GM18951 (cell line): ENCODE results near the gene GLCE.
"Not testable (repeated sequence)": the region's sequence is repeated elsewhere in the genome, so short reads cannot be mapped to it uniquely, and the experiment has no call there.

ENCODE experiments used
- POLR2A ChIP-seq: IDR thresholded peaks from 4 replicates; pipeline ENCODE4 v1.6.1; 2011; ENCODE audit warnings: mild to moderate bottlenecking; ENCODE audit not compliant: insufficient read length, insufficient read depth; ENCODE audit errors: extremely low read depth
- in situ Hi-C: fragments of 300-500 bp; cut with MboI; formaldehyde crosslinking; loops from one replicate; pipeline ENCODE4 v1.12.0; 2022; ENCODE audit warnings: low sequenced_read_pairs, mixed read lengths, inconsistent platforms; ENCODE audit not compliant: unreplicated experiment

GLCE gene

DNA sequence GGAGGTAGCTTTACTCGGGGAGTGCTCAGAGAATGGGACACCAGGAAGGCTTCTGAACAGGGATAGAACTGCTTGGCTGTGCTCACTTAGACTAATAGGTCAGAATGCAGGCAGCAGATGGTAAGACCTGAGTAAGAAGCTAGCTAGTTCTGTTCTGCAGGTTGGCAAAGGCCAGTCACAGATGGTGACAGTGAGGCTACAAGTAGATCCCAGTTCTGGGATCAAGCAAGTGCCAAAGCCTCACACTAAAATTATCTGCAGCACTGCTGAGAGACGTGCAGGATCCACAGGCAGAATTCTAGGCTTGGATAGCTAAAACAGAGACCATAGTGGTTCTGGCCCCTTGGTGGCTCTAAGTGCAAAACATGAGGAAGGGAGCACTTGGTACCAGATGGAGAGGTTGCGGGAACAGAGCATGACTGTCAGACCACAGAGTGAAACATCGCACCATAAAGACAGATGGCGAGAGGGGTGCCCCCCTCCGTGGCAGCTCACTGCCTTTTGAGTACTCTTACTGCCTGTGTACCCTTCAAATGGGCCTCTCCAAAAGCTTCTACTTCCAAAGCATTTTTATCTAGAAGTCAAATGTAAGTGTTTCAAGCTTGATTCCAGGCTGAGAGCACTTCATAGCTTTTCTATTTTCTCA is 3.6 kb upstream of the GLCE start:
- in situ Hi-C loops: no loop called here
- no peak for TF ChIP-seq POLR2A

DNA sequence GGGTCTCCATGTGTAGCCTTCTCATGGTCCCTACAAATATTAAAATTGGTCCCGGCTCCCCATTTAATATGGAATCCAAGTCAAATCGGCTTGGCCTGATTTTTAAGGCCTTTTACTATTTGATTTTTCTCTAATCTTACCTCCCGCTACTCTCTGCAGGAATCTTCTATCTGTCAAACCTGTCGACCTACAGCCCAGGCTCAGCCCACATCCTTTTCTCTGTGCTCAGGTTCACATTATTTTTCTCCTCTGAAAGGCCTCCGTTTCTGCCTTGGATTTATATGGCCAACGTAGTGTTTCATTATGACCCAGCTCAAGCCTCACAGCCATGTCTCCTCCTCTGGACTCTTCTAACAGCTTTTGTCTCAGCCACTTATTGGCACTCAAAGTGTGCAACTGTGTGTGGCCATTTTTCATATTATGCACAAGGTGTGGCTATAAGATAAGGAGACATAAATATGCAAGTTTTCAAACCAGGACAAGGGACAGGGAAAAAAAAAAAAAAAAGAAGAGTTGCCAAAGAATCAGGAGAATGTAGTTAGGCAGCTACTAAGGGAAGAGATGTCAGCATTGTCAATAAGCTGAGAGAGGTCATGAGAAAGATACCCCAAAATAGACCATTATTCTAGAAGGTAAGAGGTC is 2.1 kb upstream of the GLCE start:
- in situ Hi-C loops: no loop called here
- no peak for TF ChIP-seq POLR2A

DNA sequence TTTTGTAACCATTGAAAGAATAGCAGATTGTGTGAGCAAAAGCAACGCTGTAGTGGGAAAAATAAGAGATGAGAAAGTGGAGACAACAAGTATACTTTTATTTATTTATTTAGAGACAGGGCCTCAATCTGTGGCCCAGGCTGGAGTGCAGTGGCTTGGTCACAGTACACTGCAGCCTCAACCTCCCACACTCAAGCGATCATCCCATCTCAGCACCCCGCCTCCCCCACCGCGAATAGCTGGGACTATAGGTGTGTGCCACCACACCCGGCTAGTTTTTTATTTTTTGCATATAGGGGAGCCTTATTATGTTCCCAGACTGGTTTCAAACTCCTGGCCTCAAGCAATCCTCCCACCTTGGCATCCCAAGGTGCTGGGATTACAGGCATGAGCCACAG is 1.6 kb upstream of the GLCE start:
- in situ Hi-C loops: no loop called here
- TF ChIP-seq POLR2A: no peak

DNA sequence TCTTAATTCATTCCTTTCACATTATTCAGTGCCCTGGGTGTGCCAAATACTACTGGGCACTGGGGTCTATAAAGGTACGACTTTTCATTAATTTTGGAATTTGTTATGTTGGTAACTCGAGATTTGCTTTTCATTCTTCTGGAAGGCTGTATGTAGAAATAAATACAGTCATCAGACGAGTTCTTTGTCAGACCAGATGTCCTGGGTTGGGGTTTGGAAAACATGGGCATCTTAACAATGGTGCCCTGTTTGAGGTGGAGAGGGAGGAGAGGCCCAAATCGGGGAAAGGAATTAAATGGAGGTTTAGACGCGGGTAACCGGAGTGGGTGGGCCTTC is 662 bp upstream of the GLCE start:
- in situ Hi-C loops: no loop called here
- no peak for TF ChIP-seq POLR2A

DNA sequence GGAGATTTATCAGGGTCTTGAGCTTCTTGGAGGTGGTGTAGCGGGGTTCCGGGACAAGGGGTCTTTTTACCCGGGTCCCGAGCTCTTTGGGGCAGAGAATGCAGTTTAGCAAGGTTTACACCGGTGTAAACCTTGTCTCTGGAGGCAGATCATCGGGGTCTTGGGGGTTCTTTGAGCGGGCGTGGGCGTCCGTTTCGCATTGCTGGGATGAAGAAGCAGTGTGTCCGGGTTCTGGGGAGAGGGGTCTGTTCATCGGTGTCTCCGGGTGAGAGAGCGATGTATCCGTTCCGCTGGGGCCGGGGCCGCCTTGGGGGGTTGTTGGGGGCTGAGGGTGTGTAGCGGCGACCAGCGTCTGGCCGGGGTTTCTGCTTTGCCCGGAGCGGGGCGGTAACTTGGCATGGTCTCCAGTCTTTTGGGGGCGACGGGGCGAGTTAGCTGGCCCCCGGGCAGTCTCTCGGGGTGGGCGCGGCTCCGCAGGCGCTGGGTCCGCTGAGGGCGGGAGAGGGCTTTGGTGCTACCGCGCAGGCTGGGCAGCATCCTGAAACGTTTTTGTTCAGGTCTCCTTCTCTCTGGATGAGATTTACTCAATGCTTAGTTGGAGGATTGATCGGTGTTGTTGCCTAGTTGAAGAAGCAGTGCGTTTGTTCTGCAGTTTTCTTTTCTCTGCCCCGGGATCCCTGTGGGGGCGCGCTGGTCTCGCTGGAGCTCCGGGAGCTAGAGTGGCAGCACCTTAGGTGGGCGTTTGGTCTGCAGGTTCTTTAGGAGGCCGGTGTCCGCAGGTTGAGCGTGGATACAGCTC is 843 bp downstream of the GLCE start:
- TF ChIP-seq POLR2A: no peak
- in situ Hi-C loops: no loop called here

DNA sequence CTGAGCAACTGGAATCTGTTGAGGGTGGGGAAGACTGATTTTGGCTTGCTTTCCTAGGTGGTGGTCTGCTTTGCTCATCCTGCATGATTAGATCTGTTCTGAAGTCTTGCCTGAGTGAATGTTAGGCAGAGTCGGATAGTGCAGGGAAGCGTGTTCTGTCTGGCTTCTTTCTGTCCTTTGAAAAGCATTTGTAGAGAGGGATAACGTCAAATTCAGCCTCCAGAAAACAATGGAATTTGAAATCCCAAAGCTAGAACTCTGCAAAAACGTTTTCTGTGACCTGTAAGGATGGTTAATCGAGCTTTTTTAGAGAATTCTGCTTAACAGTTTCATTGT is 1.4 kb downstream of the GLCE start:
- in situ Hi-C loops: no loop called here
- no peak for TF ChIP-seq POLR2A

DNA sequence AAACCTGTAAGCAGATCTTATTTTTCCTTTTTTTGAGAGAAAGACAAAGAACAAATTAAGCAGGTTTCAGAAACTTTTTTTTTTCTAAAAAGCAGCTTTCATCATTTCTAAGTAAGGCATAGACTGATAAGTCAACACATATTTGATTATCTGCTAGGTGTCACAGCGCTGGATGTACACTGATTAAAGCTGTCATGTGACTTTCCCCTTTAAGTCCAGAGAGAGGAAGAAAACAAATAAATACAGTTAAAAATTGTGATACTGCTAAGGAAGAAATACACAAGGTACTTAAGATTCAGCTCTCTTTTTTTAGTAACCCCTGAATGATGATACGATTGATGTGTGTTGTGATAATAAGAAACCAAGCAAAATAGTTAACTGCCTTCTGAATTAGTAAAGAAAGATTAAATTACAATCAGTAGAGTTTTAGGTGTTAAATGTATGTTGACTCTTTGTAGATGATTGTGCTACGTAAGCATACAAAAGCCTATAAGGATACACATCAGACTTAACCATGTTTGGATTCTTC is 2.8 kb downstream of the GLCE start:
- in situ Hi-C loops: no loop called here
- TF ChIP-seq POLR2A: no peak

DNA sequence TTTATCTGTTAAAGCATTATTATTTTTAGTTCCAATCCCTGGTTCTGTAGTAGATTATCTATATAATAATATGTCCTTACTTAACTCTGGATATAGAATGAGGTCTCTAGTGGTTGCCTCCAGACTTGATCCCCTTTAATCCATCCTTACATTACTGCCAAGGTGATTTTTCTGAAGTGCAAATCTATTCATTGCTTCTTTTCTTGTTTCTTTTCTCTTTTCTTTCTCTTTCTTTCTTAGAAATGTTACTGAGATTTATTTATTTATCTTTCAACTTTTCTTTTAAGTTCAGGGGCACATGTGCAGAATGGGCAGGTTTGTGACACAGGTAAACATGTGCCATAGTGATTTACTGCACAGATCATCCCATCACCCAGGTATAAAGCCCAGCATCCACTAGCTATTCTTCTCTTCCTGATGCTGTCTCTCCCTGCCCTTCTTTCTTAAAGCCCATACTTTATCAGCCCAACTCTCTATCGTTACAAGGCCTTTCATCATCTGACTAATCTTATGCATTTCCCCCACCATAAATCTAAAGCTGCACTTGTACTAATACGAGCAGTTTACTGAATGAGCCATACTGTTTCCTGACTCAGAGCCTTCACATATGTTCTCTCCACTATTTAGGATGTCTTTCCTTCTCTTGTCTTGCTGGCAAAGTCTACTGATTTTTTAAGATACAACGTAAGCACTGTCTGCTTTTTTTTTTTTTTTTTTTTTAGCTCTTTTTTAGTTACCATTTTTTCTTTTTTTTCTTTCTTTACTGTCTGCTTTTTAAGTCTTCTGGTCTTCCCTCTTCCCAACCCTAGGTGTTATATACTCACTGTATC is 4.6 kb downstream of the GLCE start:
- TF ChIP-seq POLR2A: no peak
- in situ Hi-C loops: no loop called here

DNA sequence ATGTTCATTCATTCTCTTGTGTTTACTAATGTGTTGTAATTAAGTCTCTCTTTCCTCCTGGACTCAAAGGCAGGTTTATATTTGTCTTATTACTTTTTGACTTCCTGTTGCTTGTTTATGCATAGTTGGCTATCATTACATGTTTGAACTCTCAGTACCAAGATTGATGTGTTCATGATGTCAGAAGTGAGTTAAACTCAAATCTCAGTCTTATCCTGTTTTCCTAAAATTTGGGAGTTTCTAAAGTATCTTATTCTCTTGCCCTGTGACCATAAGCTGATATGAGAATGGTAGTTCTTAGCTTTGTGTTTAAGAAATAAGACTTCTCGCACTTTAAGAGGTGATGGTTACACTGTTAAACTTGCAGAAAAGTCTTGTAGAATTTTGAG is 5.2 kb downstream of the GLCE start:
- in situ Hi-C loops: no loop called here
- TF ChIP-seq POLR2A: no peak

DNA sequence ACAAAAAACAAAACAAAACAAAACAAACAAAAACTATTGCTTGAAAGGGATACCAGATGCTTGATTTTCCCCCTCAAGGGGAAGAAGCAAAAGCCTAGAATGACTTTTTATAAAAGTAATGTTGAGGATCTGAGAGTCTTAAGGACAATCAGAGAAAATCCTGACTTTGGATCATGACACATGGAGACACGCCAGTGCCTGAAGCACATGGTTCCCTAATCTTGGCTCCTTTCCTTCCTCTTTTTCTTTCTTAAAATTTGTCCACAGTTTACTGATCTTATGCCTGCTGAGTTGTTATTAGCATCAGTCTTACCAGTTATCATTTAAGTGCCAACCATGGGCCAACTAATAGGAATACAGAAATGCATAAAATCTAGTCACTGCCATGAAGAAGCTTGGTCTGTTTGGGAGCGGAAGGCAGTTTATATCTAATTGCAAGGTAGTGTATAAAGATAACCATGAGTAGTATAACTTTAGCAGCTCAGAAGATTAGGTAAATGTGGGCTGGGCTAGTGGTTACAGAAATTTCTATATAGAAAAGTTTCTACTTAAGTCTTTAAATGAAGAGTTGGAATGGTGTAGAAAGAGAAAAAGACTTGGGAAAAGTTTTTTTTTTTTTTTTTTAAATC is 6.9 kb downstream of the GLCE start:
- no peak for TF ChIP-seq POLR2A
- in situ Hi-C loops: no loop called here

DNA sequence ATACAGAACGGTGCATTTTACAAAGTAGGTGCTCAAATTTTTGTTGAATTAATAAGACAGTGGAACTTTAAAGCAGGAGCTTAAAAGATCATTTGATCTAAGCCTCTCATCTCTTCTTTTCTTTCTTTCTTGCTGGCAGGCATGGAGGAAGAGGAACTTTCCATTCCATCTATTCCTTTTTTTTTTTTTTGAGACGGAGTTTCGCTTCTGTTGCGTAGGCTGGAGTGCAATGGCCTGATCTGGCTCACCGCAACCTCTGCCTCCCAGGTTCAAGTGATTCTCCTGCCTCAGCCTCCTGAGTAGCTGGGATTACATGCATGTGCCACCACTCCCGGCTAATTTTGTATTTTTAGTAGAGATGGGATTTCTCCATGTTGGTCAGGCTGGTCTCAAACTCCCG is 7.9 kb downstream of the GLCE start:
- in situ Hi-C loops: not testable (repeated sequence)

DNA sequence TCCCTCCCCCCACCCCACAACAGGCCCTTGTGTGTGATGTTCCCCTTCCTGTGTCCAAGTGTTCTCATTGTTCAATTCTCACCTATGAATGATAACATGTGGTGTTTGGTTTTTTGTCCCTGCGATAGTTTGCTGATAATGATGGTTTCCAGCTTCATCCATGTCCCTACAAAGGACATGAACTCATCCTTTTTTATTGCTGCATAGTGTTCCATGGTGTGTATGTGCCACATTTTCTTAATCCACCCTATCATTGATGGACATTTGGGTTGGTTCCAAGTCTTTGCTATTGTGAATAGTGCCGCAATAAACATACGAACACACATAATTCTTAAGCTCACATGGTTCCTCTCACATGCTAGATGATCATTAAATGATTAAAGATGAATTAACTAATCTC is 9.1 kb downstream of the GLCE start:
- in situ Hi-C loops: not testable (repeated sequence)

DNA sequence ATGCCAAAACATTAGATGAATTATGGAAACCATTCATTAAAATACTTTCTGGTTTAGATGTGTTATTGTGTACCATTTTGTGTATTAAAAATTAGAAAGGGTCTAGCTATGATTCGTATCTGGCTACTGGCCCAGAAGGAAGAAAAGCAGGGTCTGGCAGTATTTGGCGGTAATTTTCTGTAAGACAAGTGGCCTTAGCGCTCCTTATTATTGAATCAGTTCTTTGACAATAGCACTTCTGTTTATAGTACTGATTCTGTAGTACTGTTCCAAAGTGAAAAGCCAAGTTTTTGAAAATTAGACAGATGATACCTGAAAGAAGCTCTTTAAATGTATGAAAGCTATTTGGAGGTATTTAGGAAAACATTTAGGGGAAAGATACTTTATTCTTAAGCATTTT is 10.2 kb downstream of the GLCE start:
- TF ChIP-seq POLR2A: no peak
- in situ Hi-C loops: no loop called here
